ENCODE measurements around the gene CDC25C. TPM values are rescaled to one million over a fixed set of nuclear protein-coding genes. Genes with fewer than 3 reads are reported as not detected.

Gene CDC25C
- total and polyA plus RNA-seq, 2 of the 4 experiments (the other 2 are of a cell fraction), result 7.3 to 8.2 TPM

GRCh38 chr5:138339464-138339863, 7.9 kb upstream of the CDC25C start:
- H3K4me1 ChIP-seq (ENCODE audit: control insufficient read depth, insufficient read depth, low read length), result peaks cover 3% of the 10 kb centered on the region
- H4K5ac ChIP-seq (ENCODE audit: low read depth, low read length), result no peak overlapping the region; the same call in 1 of the 2 replicates
- peak overlapping the region; percentile 25 for H2AFZ ChIP-seq (replicated peaks; ENCODE audit: low read length, poor library complexity)
- peak overlapping the region; percentile 94 for H3K4ac ChIP-seq (ENCODE audit: low read depth, low read length)
- peak overlapping the region; percentile 87 for H3K9ac ChIP-seq (ENCODE audit: low read depth, low read length)
- ChIA-PET CTCF (interaction anchor here (1.0 to 1.7 kb wide), 2 partner anchors 13 to 14 kb away, joined by 4 to 7 read pairs; partner anchors contain the start of gene KDM3B), POLR2A (ENCODE audit: unreplicated experiment) (interaction anchor here (1.0 kb wide), 1 partner anchor 10 kb away, joined by 7 read pairs; no protein-coding TSS in a partner anchor)
- H2BK120ac ChIP-seq (ENCODE audit: low read depth, low read length), result no peak overlapping the region
- no TSS peak for BruUV-seq (replicated peaks)
- peaks cover 18% of the 10 kb centered on the region for H3K36me3 ChIP-seq (ENCODE audit: control insufficient read depth, insufficient read depth, low read length)
- no peaks in the 10 kb centered on the region for H3K27me3 ChIP-seq (ENCODE audit: control insufficient read depth, insufficient read depth, low read length)
- H3K14ac ChIP-seq (replicated peaks; ENCODE audit: low read depth, low read length), result peak overlapping the region; percentile 94
- DNase-seq (no peak), ATAC-seq (ENCODE audit: low read depth) (no peak)
- peaks cover 14 to 51% of the 10 kb centered on the region in 2 experiments for H3K79me1 ChIP-seq (ENCODE audit: low read depth in 1 of 2, low read length in 2 of 2)
- intact Hi-C loops (cut with micrococcal nuclease), result no loop called here
- no peak overlapping the region for H2BK15ac ChIP-seq (ENCODE audit: low read depth, low read length)
- peak overlapping the region; percentile 56 for H2BK5ac ChIP-seq (ENCODE audit: low read depth, low read length, poor library complexity, severe bottlenecking)
- WGBS, 2 experiments (ENCODE audit: extremely low coverage in 2 of 2, insufficient read length in 1 of 2), result no CpG with 5 or more reads among the region's 2 CpGs
- H3K9me3 ChIP-seq (ENCODE audit: control insufficient read depth, insufficient read depth, low read length), result no peaks in the 10 kb centered on the region
- peak overlapping the region; percentile 64 for H3K27ac ChIP-seq (ENCODE audit: insufficient read depth, low read length)
- H3K18ac ChIP-seq (ENCODE audit: low read depth, low read length), result no peak overlapping the region
- H4K8ac ChIP-seq (ENCODE audit: low read depth in 2 of 2, low read length in 2 of 2), result peak overlapping the region; percentile 1 to 7; a peak in 2 of 4 replicates
- dilution Hi-C loops (cut with HindIII; ENCODE audit: low sequenced_read_pairs, unreplicated experiment), result no loop called here
- peak overlapping the region; percentile 65 for H3K4me3 ChIP-seq (ENCODE audit: insufficient read depth, low read depth, low read length)
- peaks cover 37% of the 10 kb centered on the region for H4K20me1 ChIP-seq (ENCODE audit: insufficient read depth, low read length)
- 0 out of 2 replicates have a peak overlapping the region, but pooled peaks have one; percentile 9 for H2AK5ac ChIP-seq (ENCODE audit: low read depth, low read length)
- peak overlapping the region; percentile 97 for H2AK9ac ChIP-seq (replicated peaks; ENCODE audit: low read depth, low read length, poor library complexity)
- no peak overlapping the region for H4K91ac ChIP-seq (ENCODE audit: insufficient read depth, low read depth, low read length)
- in situ Hi-C loops (cut with MboI; ENCODE audit: low sequenced_read_pairs), result no loop called here
- H2BK20ac ChIP-seq (ENCODE audit: low read depth, low read length), result no peak overlapping the region
- peak overlapping the region; percentile 90 for H3K23ac ChIP-seq (ENCODE audit: low read depth, low read length)
- peak overlapping the region; percentile 99 for H3K4me2 ChIP-seq (ENCODE audit: low read depth, low read length)
- TF ChIP-seq ELK1 (IDR thresholded peaks at IDR 0.05; ENCODE audit: borderline replicate concordance, low read depth, low read length) (no peak), NFE2L2 (IDR thresholded peaks at IDR 0.05; ENCODE audit: low read depth, low read length) (no peak), USF2 (IDR thresholded peaks at IDR 0.05; ENCODE audit: low read depth, low read length) (no peak), CTCF (conservative IDR thresholded peaks at IDR 0.05; ENCODE audit: low read depth, low read length) (no peak), MAZ (IDR thresholded peaks at IDR 0.05; ENCODE audit: borderline replicate concordance, low read depth, low read length) (no peak)
- peak overlapping the region; percentile 79; the same call in 1 of the 2 replicates for H3K56ac ChIP-seq (ENCODE audit: extremely low read depth, insufficient read depth, low read length)
- peaks cover 18% of the 10 kb centered on the region for H3K9me1 ChIP-seq (ENCODE audit: insufficient read depth, low read length)

Data from IMR-90 (cell line).